Islet precursor cell (in vitro differentiated cells): ENCODE measurements around the gene ECHDC1.

Experiments
- DNase-seq: peaks from one replicate; pipeline ENCODE4 v3.0.0-alpha.2; 2018

The ECHDC1 gene

DNA sequence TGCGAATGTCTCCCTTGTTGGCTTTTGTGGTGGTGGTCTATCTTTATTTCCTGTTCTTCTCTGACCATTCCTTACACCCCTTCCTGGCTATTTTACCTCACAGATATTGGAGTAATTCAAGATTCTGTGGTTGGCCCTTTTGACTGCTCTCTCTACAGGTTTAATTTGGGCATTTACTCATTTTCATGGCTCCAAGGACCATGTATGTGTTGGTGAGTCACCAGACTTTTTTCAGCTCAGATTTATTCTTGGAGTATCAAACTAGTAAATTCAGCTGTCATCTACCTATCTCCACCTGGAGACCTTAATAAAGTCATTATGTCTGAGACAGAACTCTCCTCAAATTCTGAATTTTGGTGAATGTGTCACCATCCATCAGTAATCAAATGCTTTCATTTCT lies 61.2 kb downstream of the ECHDC1 start:
- DNase-seq = no peak

DNA sequence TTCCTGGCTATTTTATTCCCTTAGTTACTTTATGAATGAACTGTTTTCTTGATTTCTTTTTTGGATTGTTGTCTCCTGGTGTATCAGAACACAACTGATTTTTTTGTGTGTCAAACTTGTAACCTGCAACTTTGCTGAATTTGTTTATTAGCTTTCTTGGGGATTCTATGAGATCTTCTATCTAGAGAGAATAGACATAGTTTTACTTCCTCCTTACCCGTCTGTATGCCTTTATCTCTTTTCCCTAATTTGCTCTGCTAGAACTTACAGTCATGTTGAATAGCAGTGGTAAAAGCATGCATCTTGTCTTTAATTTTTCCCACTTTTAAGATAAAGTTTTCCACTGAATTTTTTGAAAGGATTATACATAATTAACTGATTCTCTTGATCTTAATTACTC lies 63.6 kb downstream of the ECHDC1 start:
- DNase-seq = no peak

DNA sequence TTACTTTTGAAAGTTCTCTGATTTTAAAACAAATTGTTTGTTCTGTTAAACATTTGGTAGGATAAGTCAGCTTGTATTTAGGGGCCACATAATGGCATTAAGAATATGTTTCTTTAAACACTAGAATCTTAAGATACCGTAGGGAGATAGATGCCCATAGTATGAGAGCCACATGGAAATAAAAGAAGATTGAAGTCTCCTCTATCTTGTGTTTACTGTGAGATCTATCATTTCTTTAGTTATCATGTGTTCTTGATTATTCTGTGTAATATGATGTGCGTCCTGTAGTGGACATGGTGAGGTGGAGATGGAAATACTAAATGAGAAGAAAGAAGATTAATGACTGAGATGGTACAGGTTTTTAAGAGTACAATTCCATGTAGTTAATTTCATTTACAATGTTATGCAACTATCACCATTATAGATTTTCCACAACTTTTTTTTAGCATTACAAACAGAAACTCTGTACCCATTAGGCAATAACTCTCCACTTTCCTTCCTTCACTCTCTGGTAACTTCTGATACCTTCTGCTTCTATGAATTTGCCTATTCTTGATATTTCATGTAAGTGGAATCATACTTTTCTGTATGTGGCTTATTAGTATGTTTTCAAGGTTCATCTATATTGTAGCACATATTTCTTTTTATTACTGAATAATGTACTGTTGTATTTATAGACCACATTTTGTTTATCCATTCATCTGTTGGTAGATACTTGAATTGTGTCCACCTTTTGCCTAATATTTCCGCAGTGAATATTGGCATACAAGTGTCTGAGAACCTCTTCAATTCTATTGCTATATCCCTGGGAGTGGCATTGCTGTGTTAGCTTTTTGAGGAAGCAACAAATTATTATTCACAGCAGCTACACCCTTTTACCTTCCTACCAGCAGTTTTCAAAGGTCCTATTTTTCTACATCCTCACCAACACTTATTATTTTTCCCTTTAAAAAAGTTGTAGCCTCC lies 65.2 kb downstream of the ECHDC1 start:
- DNase-seq = no peak

DNA sequence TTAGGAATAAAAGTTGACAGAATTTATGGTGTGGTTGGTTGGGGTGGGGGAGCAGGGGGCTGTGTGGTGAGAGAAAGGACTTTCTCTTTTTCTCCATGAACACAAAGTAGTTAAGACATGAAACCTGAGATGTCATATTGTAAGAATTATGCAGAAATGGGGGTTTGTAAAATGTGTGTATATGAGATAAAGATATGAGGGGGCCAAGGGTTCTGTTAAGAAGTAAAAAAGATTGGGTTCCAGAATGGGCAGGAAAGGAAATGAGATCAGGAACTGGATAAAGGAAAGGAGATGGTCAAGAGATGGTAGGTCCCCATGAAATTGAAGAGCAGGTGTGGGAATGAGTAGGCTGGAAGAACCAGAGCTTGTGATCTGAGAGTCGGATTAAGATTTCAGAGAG lies 67.1 kb downstream of the ECHDC1 start:
- DNase-seq = no peak

DNA sequence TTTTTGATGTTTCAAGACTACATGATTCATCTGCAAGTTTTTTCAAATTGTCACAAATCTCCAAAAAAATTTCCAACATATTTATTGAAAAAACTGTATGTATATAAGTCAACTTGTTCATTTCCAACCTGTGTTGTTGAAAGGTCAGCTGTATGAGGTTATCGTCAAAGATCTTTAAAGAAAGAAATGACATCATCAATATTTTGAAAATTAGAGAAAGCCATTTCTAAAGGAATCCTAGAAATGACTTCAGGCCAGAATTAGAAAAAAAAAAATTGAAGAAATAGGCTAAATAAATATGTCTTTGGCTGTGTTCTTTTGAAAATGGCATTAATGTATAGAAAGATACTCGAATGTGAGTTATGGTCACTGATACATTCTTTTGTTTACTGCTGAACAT lies 69.9 kb downstream of the ECHDC1 start:
- DNase-seq = no peak

DNA sequence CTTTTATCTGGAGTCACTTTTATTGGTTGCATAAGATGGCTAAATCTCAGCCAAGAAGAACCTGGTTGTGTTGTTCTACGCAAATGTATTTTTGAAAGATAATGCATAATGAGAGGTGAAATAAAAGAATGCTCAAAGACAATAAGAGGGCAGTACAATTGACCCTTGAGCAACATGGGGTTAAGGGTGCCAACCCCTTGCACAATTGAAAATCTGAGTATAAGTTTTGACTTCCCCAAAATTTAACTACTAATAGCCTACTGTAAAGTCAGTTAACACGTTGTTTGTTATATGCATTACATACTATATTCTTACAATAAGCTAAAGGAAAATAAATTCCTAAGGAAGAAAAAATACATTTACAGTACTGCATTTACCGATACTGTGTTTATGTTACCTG lies 70.8 kb downstream of the ECHDC1 start:
- no peak for DNase-seq

DNA sequence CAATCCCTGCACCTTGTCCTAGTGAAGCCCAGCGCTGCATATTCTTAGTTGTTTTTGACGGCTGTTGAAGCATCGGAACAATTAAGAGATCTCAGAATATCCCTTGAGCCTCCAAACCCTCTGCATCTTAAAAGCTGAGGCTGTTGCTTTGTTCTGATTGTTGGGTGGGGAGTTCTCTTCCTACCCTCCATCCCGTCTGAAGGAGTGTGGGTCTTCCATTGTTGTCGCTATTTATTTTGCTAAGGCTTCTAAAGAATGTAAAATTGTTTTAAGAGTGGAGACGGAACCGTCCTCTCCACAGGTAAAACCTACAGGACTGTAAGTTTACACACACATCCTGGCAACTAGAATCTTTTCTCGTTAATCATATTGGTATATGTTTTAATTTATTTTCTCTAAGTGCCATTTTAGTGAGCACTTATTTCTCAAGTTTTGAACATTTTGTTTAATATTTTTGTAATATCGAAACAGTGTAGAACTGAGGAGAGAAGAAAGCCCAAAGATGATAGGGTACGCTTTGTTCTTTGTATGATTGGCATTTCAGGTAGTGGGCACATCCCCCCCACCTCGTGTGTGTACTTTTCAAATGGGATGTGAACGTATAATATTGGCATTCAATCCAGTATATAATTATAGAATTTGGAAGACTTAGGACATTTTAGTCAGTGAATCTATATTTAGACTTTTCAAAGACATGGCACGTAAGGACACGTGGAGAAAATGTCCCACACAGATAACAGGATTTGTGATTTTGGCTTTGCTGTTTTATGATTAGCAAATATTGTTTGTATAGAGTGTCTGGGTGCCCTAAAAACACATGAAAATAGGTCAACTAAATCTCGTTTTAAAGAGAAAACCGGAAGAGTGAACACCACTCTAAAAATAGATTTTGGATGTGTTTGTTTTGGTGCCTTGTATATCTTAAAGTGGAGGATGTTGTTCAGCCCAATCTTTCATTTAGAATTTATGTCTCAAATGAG lies 75.5 kb downstream of the ECHDC1 start:
- no peak for DNase-seq

DNA sequence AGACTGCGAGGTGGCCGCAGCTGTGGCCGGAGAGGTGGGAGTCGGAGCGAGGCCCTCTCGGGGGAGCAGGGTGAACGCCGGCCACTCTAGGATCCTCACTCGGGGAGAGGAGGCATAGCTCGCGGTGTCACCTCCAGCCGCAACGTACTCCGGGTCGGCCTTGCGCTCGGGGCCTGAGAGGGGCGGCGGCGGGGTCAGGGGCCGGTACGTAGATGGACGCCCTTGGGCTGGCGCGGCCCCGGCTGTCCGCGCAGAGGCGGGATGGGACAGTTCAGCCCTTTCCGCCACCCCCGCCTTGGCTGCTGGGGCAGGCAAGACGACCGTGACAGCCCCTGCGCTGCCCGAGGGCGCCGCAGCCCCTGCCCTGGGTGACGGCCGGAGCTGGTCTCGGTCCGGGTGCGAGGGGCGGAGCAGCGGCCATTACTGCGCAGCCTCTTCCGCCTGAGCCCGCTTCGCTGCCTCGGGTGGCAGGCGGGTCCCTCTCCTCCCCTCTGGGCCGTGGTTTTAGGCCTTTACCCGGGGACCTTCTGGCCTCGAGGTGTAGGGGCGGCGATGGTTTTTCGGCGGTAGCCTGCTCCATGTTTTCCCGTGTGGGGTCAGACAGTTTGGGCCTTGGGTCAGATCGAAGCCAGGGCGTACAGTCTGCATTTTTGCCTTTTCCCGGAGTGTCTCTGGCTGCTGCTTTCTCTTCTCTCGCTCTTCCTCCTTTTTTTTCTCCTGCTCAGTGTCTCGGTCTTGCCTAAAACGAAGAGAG lies 76.3 kb downstream of the ECHDC1 start:
- DNase-seq = peak; percentile 82

DNA sequence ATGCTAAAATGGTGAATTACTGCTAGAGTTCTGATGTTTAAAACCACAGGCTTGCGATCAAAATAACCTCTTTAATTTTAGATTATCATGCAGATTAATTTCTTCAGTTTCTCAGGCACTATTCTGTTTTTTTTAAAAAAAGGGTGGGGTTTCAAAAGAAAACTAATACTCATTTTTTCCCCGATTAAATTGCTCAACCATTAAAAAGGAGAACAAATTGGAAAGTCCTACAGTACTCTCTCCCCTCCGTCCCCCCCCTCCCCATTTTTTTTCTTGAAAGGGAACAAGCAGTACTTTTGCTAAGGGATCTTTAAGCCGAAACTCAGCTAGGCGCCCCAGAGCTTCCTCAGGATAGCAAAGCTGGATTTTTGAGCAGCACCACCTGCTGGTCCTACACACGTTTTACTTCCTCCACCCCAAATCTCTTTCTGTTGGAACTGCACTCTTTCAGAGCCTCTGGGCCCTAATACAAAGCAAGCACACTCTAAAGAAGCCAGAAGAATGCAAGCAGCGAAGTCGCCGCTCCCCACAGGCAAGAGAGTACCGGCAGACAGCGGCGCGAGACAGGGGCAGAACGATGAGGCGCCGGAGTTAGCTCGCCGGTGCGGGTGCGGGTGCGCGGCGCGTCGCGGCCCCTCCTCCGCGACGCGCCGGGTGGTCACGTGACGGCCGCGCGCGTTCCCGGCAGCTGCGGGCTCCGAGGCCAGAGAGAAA lies 77.1 kb downstream of the ECHDC1 start, which contains the start of gene RNF146:
RNF146 (plus strand) TSS at position 687 of the 714 bp plus-strand sequence. CDS start 13,475 bp downstream, outside the sequence.
- peak; percentile 88 for DNase-seq

DNA sequence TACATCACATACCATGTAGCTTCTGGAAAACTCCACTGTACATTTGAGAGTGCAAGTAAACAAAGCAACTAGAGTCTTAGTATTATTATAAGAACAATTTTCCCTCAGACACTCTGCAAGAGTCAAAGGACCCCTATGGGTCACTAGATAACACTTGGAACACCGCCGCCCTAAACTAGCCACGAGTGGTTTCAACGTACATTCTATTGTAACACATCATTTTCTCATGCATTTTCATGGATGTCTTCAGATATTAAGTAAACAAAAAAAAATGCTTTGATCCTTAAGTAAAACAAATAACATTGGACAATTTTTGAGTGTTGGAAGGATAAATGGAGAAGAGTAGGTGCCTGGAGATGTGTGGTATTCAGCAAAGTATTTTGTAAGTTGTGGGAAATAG lies 79.9 kb downstream of the ECHDC1 start:
- no peak for DNase-seq

DNA sequence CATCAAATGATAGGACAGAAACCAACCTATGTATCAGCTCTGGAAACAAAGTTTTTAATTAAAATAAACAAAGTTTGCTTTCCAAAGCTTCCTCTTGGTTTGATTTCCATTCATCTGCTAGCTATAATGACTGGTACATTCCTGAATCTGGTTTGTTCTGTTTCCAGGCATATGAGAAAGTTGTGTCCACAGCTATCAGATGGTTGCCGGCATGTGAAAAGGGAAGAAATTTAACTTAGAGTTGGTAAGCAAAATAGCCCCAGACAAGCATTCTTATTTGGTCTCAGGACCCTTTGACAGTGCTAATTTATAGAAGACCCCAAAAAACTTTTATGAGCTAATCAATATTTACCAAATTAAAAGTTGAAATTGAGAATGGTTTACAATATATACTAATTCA lies 80.5 kb downstream of the ECHDC1 start:
- DNase-seq = no peak

DNA sequence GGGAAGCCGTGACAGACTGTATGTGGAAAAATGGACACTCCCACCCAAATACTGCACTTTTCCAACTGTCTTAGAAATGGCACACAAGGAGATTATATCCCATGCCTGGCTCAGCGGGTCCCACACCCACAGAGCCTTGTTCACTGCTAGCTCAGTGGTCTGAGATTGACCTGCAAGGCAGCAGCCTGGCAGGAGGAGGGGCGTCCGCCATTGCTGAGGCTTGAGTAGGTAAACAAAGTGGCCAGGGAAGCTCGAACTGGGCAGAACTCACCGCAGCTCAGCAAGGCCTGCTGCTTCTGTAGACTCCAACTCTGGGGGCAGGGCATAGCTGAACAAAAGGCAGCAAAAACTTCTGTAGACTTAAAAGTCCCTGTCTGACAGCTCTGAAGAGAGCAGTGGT lies 88.1 kb downstream of the ECHDC1 start:
- no peak for DNase-seq

DNA sequence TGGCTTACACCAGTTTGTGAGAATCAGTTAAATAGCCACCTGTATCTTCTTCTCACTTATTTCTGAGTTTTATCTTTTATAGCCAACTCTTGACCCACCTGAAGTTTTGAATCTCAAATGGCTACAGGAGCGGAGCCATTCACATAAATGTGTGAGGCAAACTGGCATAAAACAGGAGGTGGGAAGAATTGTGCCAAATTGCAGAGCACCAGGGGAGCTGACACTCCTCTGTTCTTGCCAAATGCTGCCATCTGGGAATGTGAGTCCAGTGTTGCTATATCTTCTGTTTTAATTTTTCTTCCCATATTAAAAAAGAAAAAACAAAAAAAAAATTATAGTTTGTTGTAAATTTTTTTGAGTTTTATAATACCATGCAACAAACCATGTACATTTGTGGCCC lies 93.8 kb downstream of the ECHDC1 start:
- no peak for DNase-seq

DNA sequence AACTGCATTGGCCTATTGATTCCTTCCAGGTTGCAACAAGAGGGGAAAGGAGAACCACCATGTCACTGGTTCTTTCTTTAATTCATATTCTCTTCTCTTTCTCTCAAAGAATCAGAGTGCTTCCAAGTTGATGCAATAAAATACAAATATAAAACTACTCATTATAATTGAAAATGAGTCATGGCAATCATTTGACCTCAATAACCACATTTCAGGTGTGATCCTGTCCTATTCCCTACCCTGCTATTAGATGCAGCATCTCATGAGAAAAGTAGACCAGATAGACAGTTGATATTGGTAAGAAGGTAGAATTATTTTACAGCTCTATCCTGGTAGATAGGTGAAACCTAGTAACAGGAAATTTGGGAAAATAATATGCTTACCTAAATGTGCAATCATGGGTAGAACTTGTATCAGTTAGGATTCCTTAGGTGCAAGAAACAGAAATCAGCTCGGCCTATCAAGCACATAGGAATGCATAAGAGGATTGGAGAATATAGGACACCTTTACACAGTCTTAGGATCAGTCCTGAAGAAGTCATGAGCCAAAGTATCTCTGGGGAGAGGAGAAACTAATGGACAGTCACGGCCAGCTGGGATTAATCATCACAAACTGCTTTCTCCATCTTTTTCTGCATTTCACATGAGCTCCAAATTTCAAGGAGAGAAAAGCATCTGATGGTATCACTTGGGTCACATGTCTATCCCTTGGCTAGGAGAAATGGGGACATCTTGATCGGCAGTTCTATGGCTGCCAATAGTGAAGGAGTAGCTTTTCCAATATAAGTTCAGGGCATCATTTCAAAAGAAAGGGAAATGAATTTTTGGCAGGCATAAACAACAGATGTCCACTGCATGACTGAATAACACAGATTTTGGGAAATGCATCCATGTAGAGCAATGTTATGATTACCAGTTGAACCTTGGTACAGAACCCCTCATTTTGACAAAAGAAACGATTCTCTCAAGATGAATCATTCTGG lies 96.0 kb downstream of the ECHDC1 start:
- no peak for DNase-seq

DNA sequence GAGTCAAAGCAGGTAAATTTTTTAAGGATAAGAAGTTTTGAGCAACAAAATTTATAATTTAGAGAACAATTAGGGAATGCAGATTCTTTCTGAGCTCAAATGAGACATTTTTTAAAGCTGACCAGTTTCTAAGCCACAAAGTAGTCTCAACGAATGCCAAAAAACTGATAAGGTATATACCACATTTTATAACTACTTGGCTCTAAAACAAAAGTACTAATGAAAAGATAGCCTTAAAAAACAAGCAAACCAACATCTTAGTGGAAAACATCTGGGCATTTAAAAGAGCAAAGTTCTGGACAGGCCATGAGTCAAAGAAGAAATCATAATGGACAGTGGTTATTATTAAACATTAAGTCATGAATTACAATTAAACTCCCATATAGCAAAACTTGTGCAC lies 99.9 kb downstream of the ECHDC1 start:
- no peak for DNase-seq
